ENCODE data around the gene LSAMP.

DNA sequence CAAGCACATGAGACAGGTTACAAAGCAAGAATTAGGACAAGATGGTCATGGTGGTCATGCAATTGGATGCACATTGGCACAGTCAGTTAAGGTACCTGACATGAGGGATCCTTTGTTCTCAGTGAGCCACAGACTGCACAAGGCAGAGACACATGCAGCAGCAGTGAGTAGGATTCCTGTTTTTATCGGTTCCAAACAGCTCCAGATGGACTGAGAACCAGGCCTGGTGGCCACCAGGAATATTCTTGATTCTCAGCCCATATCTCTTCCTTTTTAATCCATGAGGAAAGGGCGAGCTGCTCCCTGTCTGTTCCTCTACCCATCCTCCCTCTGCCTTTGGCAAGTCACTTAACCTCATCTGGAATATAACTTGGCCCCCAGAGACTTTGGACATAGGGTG lies 411.2 kb downstream of the LSAMP start:
- TF ChIP-seq POLR2A (IDR thresholded peaks at IDR 0.05; ENCODE audit: low read depth, low read length) (no peak), POLR2AphosphoS5 (IDR thresholded peaks at IDR 0.05; ENCODE audit: insufficient read depth, low read depth, low read length) (no peak), JUN (IDR thresholded peaks at IDR 0.05; ENCODE audit: borderline replicate concordance, insufficient read depth, insufficient read length, low read depth) (no peak), GATA2 (IDR thresholded peaks at IDR 0.05; ENCODE audit: insufficient read depth, insufficient read length, low read depth, low read length) (no peak)
- TF ChIP-seq, protein P1, sequence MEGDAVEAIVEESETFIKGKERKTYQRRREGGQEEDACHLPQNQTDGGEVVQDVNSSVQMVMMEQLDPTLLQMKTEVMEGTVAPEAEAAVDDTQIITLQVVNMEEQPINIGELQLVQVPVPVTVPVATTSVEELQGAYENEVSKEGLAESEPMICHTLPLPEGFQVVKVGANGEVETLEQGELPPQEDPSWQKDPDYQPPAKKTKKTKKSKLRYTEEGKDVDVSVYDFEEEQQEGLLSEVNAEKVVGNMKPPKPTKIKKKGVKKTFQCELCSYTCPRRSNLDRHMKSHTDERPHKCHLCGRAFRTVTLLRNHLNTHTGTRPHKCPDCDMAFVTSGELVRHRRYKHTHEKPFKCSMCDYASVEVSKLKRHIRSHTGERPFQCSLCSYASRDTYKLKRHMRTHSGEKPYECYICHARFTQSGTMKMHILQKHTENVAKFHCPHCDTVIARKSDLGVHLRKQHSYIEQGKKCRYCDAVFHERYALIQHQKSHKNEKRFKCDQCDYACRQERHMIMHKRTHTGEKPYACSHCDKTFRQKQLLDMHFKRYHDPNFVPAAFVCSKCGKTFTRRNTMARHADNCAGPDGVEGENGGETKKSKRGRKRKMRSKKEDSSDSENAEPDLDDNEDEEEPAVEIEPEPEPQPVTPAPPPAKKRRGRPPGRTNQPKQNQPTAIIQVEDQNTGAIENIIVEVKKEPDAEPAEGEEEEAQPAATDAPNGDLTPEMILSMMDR (IDR thresholded peaks at IDR 0.05; ENCODE audit: extremely low read depth in 1 of 2, insufficient read depth in 1 of 2, low read depth in 1 of 2, low read length in 2 of 2) = no peak
